ENCODE measurements around the gene RFTN1.

- no peak for TF ChIP-seq POLR2A (IDR thresholded peaks at IDR 0.05; ENCODE audit: low read length)
- TF ChIP-seq GATA1 (IDR thresholded peaks at IDR 0.05; ENCODE audit: low read depth, low read length): no peak
Observed at GRCh38 chr3:16485395-16485992, 28.0 kb downstream of the RFTN1 start.
